Measurements from ENCODE around the gene VMAC. TPM values are rescaled to one million over a fixed set of nuclear protein-coding genes. Genes with fewer than 3 reads are reported as not detected.
A peak's percentile ranks its signal among the peaks of the same experiment; 100 is the strongest.

VMAC gene
- total and polyA plus RNA-seq, 2 of the 8 experiments (the other 6 are each of a cell fraction or from before 2014, with no cell fraction given) = 1.3 to 2.2 TPM

- TF ChIP-seq CTCF (IDR thresholded peaks at IDR 0.05; ENCODE audit: control extremely low read depth in 1 of 3, insufficient read depth in 1 of 3, low read depth in 1 of 3, low read length in 3 of 3) (peak in 1 of 3 experiments; percentile 9; a peak in 1 of 4 replicates), POLR2A (IDR thresholded peaks at IDR 0.05; ENCODE audit: control extremely low read depth in 1 of 2, low read depth in 2 of 2, low read length in 2 of 2) (peak in 1 of 2 experiments; percentile 70; a peak in 2 of 3 replicates), JUND (IDR thresholded peaks at IDR 0.05; ENCODE audit: low read length) (no peak), SIX5 (IDR thresholded peaks at IDR 0.05; ENCODE audit: low read depth, low read length) (no peak), NRF1 (IDR thresholded peaks at IDR 0.05; ENCODE audit: low read depth, low read length) (peak; percentile 44), TAF1 (IDR thresholded peaks at IDR 0.05; ENCODE audit: low read depth, low read length) (peak; percentile 82), CHD2 (IDR thresholded peaks at IDR 0.05; ENCODE audit: low read length) (no peak), SP2 (IDR thresholded peaks at IDR 0.05; ENCODE audit: low read length) (peak; percentile 7; the same call in 1 of the 2 replicates), SP1 (IDR thresholded peaks at IDR 0.05; ENCODE audit: low read depth, low read length) (peak; percentile 67; the same call in 1 of the 2 replicates), TAF7 (optimal IDR thresholded peaks at IDR 0.05; ENCODE audit: borderline replicate concordance, low read depth, low read length) (peak; percentile 72), TBP (IDR thresholded peaks at IDR 0.05; ENCODE audit: low read depth, low read length) (peak; percentile 55; the same call in 1 of the 2 replicates), MAX (IDR thresholded peaks at IDR 0.05) (peak; percentile 9; the same call in 1 of the 2 replicates)
These were observed at the start of gene VMAC (continued) for GRCh38 chr19:5904352-5905113.
